Measurements from ENCODE around the gene PXDC1. TPM values are rescaled to one million over a fixed set of nuclear protein-coding genes. Genes with fewer than 3 reads are reported as not detected.

The PXDC1 gene
- polyA plus RNA-seq, 1 donor from 2014 or later = 3.9 TPM

GRCh38 chr6:3789896-3790558 lies 38.5 kb upstream of the PXDC1 start:
- Histone ChIP-seq H3K9me3 (ENCODE audit: low read length) (no peaks in the 10 kb centered on the region), H3K79me2 (replicated peaks; ENCODE audit: insufficient read depth, low read length) (no peaks in the 10 kb centered on the region), H3K4me3 (ENCODE audit: low read length) (no peak overlapping the region), H4K20me1 (ENCODE audit: insufficient read depth) (no peaks in the 10 kb centered on the region), H3K27ac (ENCODE audit: low read length) (no peak overlapping the region), H3K4me2 (ENCODE audit: low read length) (no peak overlapping the region), H3K27me3 (ENCODE audit: insufficient read depth, low read depth, low read length) (no peaks in the 10 kb centered on the region), H3F3A (ENCODE audit: insufficient read depth, low read length, poor library complexity, severe bottlenecking) (no peaks in the 10 kb centered on the region), H3K9me2 (ENCODE audit: insufficient read depth, low read length) (no peaks in the 10 kb centered on the region), H3K9ac (ENCODE audit: low read length) (no peak overlapping the region), H3K36me3 (ENCODE audit: insufficient read depth, low read length) (no peaks in the 10 kb centered on the region), H2AFZ (ENCODE audit: low read depth, low read length) (no peak overlapping the region)
- TF ChIP-seq EZH2 (IDR thresholded peaks at IDR 0.05; ENCODE audit: borderline replicate concordance, insufficient read depth, low read length, poor library complexity, severe bottlenecking) (no peak), REST (IDR thresholded peaks at IDR 0.05; ENCODE audit: borderline replicate concordance) (no peak), CTCF (IDR thresholded peaks at IDR 0.05; ENCODE audit: poor library complexity, severe bottlenecking) (no peak)

GRCh38 chr6:3789018-3789895 lies 37.7 kb upstream of the PXDC1 start:
- H3K36me3 ChIP-seq (ENCODE audit: insufficient read depth, low read length) = no peaks in the 10 kb centered on the region
- H3K9ac ChIP-seq (ENCODE audit: low read length) = no peak overlapping the region
- no peak overlapping the region for H2AFZ ChIP-seq (ENCODE audit: low read depth, low read length)
- H3K4me3 ChIP-seq (ENCODE audit: low read length) = no peak overlapping the region
- H3K4me2 ChIP-seq (ENCODE audit: low read length) = no peak overlapping the region
- H3F3A ChIP-seq (ENCODE audit: insufficient read depth, low read length, poor library complexity, severe bottlenecking) = no peaks in the 10 kb centered on the region
- H4K20me1 ChIP-seq (ENCODE audit: insufficient read depth) = no peaks in the 10 kb centered on the region
- H3K9me2 ChIP-seq (ENCODE audit: insufficient read depth, low read length) = no peaks in the 10 kb centered on the region
- H3K27me3 ChIP-seq (ENCODE audit: insufficient read depth, low read depth, low read length) = no peaks in the 10 kb centered on the region
- H3K27ac ChIP-seq (ENCODE audit: low read length) = no peak overlapping the region
- no peaks in the 10 kb centered on the region for H3K79me2 ChIP-seq (replicated peaks; ENCODE audit: insufficient read depth, low read length)
- no peaks in the 10 kb centered on the region for H3K9me3 ChIP-seq (ENCODE audit: low read length)
- TF ChIP-seq SMC3 (conservative IDR thresholded peaks at IDR 0.05; ENCODE audit: poor library complexity) = no peak
- TF ChIP-seq EZH2 (IDR thresholded peaks at IDR 0.05; ENCODE audit: borderline replicate concordance, insufficient read depth, low read length, poor library complexity, severe bottlenecking) = no peak
- no peak for TF ChIP-seq CTCF (IDR thresholded peaks at IDR 0.05; ENCODE audit: poor library complexity, severe bottlenecking)
- no peak for TF ChIP-seq REST (IDR thresholded peaks at IDR 0.05; ENCODE audit: borderline replicate concordance)
- no peak for TF ChIP-seq EP300 (conservative IDR thresholded peaks at IDR 0.05; ENCODE audit: poor library complexity, severe bottlenecking)
- TF ChIP-seq TAF1 (IDR thresholded peaks at IDR 0.05; ENCODE audit: low read depth) = no peak
- TF ChIP-seq POLR2AphosphoS5 (IDR thresholded peaks at IDR 0.05) = no peak
- TF ChIP-seq RAD21 (conservative IDR thresholded peaks at IDR 0.05) = no peak
- TF ChIP-seq MXI1 (conservative IDR thresholded peaks at IDR 0.05; ENCODE audit: poor library complexity, severe bottlenecking) = no peak

Measured in neural cell (in vitro differentiated cells).